ENCODE results near the gene MYO1B. TPM values are rescaled to one million over a fixed set of nuclear protein-coding genes. Genes with fewer than 3 reads are reported as not detected.

MYO1B gene
- total RNA-seq, 2 donors from 2014 or later, result 75.0 to 78.2 TPM

GRCh38 chr2:191335875-191336464 is 90.8 kb downstream of the MYO1B start:
- Histone ChIP-seq H3K9me3 (no peaks in the 10 kb centered on the region), H3K27ac (no peak overlapping the region), H3K27me3 (no peaks in the 10 kb centered on the region), H3K4me3 (no peak overlapping the region), H3K4me1 (no peaks in the 10 kb centered on the region), H3K9ac (ENCODE audit: low read depth in 2 of 2, low read length in 2 of 2) (no peak overlapping the region), H3K36me3 (no peaks in the 10 kb centered on the region)
- intact Hi-C loops (cut with DNase I), result no loop called here
- DNase-seq, result no peak
- TF ChIP-seq, protein P1, sequence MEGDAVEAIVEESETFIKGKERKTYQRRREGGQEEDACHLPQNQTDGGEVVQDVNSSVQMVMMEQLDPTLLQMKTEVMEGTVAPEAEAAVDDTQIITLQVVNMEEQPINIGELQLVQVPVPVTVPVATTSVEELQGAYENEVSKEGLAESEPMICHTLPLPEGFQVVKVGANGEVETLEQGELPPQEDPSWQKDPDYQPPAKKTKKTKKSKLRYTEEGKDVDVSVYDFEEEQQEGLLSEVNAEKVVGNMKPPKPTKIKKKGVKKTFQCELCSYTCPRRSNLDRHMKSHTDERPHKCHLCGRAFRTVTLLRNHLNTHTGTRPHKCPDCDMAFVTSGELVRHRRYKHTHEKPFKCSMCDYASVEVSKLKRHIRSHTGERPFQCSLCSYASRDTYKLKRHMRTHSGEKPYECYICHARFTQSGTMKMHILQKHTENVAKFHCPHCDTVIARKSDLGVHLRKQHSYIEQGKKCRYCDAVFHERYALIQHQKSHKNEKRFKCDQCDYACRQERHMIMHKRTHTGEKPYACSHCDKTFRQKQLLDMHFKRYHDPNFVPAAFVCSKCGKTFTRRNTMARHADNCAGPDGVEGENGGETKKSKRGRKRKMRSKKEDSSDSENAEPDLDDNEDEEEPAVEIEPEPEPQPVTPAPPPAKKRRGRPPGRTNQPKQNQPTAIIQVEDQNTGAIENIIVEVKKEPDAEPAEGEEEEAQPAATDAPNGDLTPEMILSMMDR (IDR thresholded peaks at IDR 0.05), result no peak

- Histone ChIP-seq H3K27ac (no peak overlapping the region), H3K36me3 (no peaks in the 10 kb centered on the region), H3K4me3 (no peak overlapping the region), H3K27me3 (no peaks in the 10 kb centered on the region), H3K9ac (ENCODE audit: low read depth in 2 of 2, low read length in 2 of 2) (no peak overlapping the region), H3K9me3 (no peaks in the 10 kb centered on the region), H3K4me1 (no peaks in the 10 kb centered on the region)
- no peak for DNase-seq
- intact Hi-C loops (cut with DNase I), result no loop called here
- TF ChIP-seq, protein P1 (IDR thresholded peaks at IDR 0.05), result no peak
Measured at GRCh38 chr2:191341436-191341835, 96.2 kb downstream of the MYO1B start.

DNA sequence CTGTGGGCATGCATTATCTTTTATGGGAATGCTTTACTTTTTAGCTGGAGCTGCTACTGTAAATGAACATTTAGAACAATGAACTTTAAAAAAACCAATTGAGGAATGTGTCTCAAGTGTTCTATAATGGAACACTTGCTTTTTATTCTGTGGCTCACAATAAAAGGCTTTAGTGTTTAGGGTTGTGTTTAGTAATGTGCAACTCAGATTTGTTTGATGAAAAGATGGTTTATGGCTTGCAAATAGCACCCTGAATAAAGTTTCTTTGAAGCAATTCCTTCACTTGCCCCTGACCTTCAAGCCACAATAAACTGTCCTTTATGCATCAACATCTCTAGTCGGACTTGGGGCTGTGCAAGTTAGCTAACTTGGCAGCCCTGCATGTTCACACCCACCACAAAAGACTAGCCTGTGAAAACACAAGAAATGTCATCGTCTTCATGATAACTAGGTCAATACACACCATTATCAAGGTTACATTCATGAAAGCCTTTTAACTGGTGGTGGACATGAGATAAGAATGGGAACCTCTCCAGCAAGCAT is 98.7 kb downstream of the MYO1B start:
- intact Hi-C loops (cut with DNase I), result no loop called here
- Histone ChIP-seq H3K4me3 (no peak overlapping the region), H3K27ac (no peak overlapping the region), H3K36me3 (peaks cover 3% of the 10 kb centered on the region), H3K27me3 (no peaks in the 10 kb centered on the region), H3K4me1 (no peaks in the 10 kb centered on the region), H3K9me3 (no peaks in the 10 kb centered on the region), H3K9ac (ENCODE audit: low read depth in 2 of 2, low read length in 2 of 2) (no peak overlapping the region)
- TF ChIP-seq, protein P1 (IDR thresholded peaks at IDR 0.05), result no peak
- DNase-seq, result peak; percentile 33

- no peak overlapping the region for H3K9ac ChIP-seq (ENCODE audit: low read depth in 2 of 2, low read length in 2 of 2)
- no peak overlapping the region for H3K4me3 ChIP-seq
- TF ChIP-seq, protein P1 (IDR thresholded peaks at IDR 0.05), result no peak
- H3K27ac ChIP-seq, result no peak overlapping the region
- DNase-seq, result no peak
- H3K27me3 ChIP-seq, result no peaks in the 10 kb centered on the region
- H3K9me3 ChIP-seq, result no peaks in the 10 kb centered on the region
- no peaks in the 10 kb centered on the region for H3K4me1 ChIP-seq
- intact Hi-C loops (cut with DNase I), result no loop called here
- peaks cover 3% of the 10 kb centered on the region for H3K36me3 ChIP-seq
Measured at GRCh38 chr2:191345788-191346187, 100.6 kb downstream of the MYO1B start.

- no peak overlapping the region for H3K9ac ChIP-seq (ENCODE audit: low read depth in 2 of 2, low read length in 2 of 2)
- H3K4me1 ChIP-seq, result no peaks in the 10 kb centered on the region
- H3K4me3 ChIP-seq, result no peak overlapping the region
- H3K27ac ChIP-seq, result no peak overlapping the region
- no peaks in the 10 kb centered on the region for H3K9me3 ChIP-seq
- intact Hi-C loops (cut with DNase I), result no loop called here
- no peaks in the 10 kb centered on the region for H3K27me3 ChIP-seq
- H3K36me3 ChIP-seq, result peaks cover 3% of the 10 kb centered on the region
- no peak for DNase-seq
- TF ChIP-seq, protein P1 (IDR thresholded peaks at IDR 0.05), result no peak
Measured at GRCh38 chr2:191347154-191347553, 102.0 kb downstream of the MYO1B start.
